NB4 (cell line): ENCODE results near the gene DAZAP1.

Experiments
- CTCF ChIP-seq: IDR thresholded peaks from one replicate; pipeline ENCODE4 v1.5.1; 2012; ENCODE audit warnings: low read depth, low read length
- MAX ChIP-seq: IDR thresholded peaks from 2 replicates; pipeline ENCODE4 v1.6.1; 2011; ENCODE audit warnings: low read depth, low read length
- MYC ChIP-seq: IDR thresholded peaks from 2 replicates; pipeline ENCODE4 v1.6.1; 2011; ENCODE audit warnings: low read depth, low read length
- POLR2A ChIP-seq: IDR thresholded peaks from 2 replicates; pipeline ENCODE4 v1.6.1; 2011; ENCODE audit warnings: mild to moderate bottlenecking; ENCODE audit not compliant: insufficient read length; ENCODE audit errors: extremely low read depth

- TF ChIP-seq CTCF, result no peak
- no peak for TF ChIP-seq POLR2A
- TF ChIP-seq MAX, result no peak
- no peak for TF ChIP-seq MYC
Measured at GRCh38 chr19:1433119-1434039, 26.0 kb downstream of the DAZAP1 start.
